ENCODE measurements around the gene RSPH10B2.
"Not testable (repeated sequence)": the region's sequence is repeated elsewhere in the genome, so short reads cannot be mapped to it uniquely, and the experiment has no call there.

RSPH10B2 gene

GRCh38 chr7:6753964-6754363, at the start of gene RSPH10B2:
Gene RSPH10B2 (plus strand): TSS chr7:6754103. CDS start chr7:6757678, 3,575 bp downstream.
- not testable (repeated sequence) for DNase-seq

GRCh38 chr7:6705959-6706665, 47.8 kb upstream of the RSPH10B2 start:
- DNase-seq = peak in 1 of 4 experiments; percentile 13

- peak; percentile 84 to 92 (median 88) for DNase-seq
Measured at GRCh38 chr7:6706666-6707407, 47.1 kb upstream of the RSPH10B2 start, which contains the start of gene ZNF12. Gene ZNF12 (minus strand): TSS chr7:6706947. CDS start chr7:6705173, 1,774 bp downstream.

- DNase-seq = no peak
Measured at GRCh38 chr7:6708304-6708703, 45.6 kb upstream of the RSPH10B2 start.

- DNase-seq = no peak
Measured at GRCh38 chr7:6709808-6710207, 44.1 kb upstream of the RSPH10B2 start.

- DNase-seq = no peak
Measured at GRCh38 chr7:6714360-6714759, 39.5 kb upstream of the RSPH10B2 start.

- not testable (repeated sequence) for DNase-seq
Measured at GRCh38 chr7:6715898-6716297, 38.0 kb upstream of the RSPH10B2 start.

- no peak for DNase-seq
Measured at GRCh38 chr7:6718124-6718523, 35.8 kb upstream of the RSPH10B2 start.

GRCh38 chr7:6724351-6724750, 29.6 kb upstream of the RSPH10B2 start:
- DNase-seq = not testable (repeated sequence)

- DNase-seq = no peak
Measured at GRCh38 chr7:6725003-6725402, 28.9 kb upstream of the RSPH10B2 start.

- DNase-seq = not testable (repeated sequence)
Measured at GRCh38 chr7:6726341-6726740, 27.6 kb upstream of the RSPH10B2 start.

- DNase-seq = no peak
Measured at GRCh38 chr7:6727663-6728062, 26.2 kb upstream of the RSPH10B2 start.

- DNase-seq = not testable (repeated sequence)
Measured at GRCh38 chr7:6728893-6729491, 24.9 kb upstream of the RSPH10B2 start.

- peak; percentile 42 to 70 (median 56) for DNase-seq
Measured at GRCh38 chr7:6729492-6730342, 24.2 kb upstream of the RSPH10B2 start.

- DNase-seq = no peak
Measured at GRCh38 chr7:6730343-6730633, 23.6 kb upstream of the RSPH10B2 start.

- not testable (repeated sequence) for DNase-seq
Measured at GRCh38 chr7:6738415-6738814, 15.5 kb upstream of the RSPH10B2 start.

GRCh38 chr7:6744410-6745100, 9.3 kb upstream of the RSPH10B2 start:
- not testable (repeated sequence) for DNase-seq

- not testable (repeated sequence) for DNase-seq
Measured at GRCh38 chr7:6749335-6749734, 4.6 kb upstream of the RSPH10B2 start.

- DNase-seq = not testable (repeated sequence)
Measured at GRCh38 chr7:6750173-6750572, 3.7 kb upstream of the RSPH10B2 start.

GRCh38 chr7:6761186-6761585, 7.3 kb downstream of the RSPH10B2 start:
- DNase-seq = not testable (repeated sequence)

GRCh38 chr7:6781581-6781980, 27.7 kb downstream of the RSPH10B2 start:
- not testable (repeated sequence) for DNase-seq

- DNase-seq = not testable (repeated sequence)
Measured at GRCh38 chr7:6789353-6789752, 35.5 kb downstream of the RSPH10B2 start.

Data from activated naive CD4-positive, alpha-beta T cell (primary cell).